Measurements from ENCODE around the gene RNF224. TPM values are rescaled to one million over a fixed set of nuclear protein-coding genes. Genes with fewer than 3 reads are reported as not detected.

The RNF224 gene
- polyA plus RNA-seq, 1 of the 3 experiments (the other 2 are of a cell fraction), result 0.03 TPM

DNA sequence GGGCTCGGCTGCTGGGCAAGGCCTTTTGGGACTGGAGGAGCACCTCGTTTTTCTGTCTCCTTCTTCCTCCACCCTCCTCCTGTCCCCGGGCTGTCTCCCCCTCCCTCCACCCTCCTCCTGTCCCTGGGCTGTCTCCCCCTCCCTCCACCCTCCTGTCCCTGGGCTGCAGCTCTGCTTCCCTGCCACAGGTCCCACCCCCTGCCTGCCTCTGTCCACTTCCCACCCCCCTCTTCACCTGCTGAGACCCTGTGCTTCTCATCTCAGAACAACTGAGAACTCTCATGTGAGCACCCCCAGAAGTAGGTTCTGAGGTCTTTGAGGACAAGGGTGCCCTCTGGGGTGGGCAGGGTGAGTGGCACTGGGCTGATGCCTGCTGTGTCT, 44.4 kb downstream of the RNF224 start:
- WGBS (ENCODE audit: low lambda C conversion rate), result 71% methylated on average over 3 of the region's 3 CpGs
- no peak for DNase-seq
- Histone ChIP-seq H3K4me1 (ENCODE audit: control insufficient read depth in 1 of 2, insufficient read depth in 2 of 2, low read depth in 1 of 2, low read length in 1 of 2) (no peaks in the 10 kb centered on the region; a peak in 2 of 4 replicates), H3K27me3 (ENCODE audit: insufficient read depth) (no peaks in the 10 kb centered on the region), H3K36me3 (replicated peaks in 1 of 2; ENCODE audit: control insufficient read depth in 1 of 2, insufficient read depth in 2 of 2, low read length in 1 of 2) (peaks cover 19 to 41% of the 10 kb centered on the region in 2 experiments), H3F3A (replicated peaks; ENCODE audit: insufficient read depth) (peaks cover 8% of the 10 kb centered on the region), H4K20me1 (ENCODE audit: insufficient read depth) (0 out of 2 replicates have a peak, but pooled peaks cover 3% of the 10 kb centered on the region), H3K9me3 (no peaks in the 10 kb centered on the region), H3K9ac (no peak overlapping the region), H3K27ac (ENCODE audit: low read depth in 2 of 2, low read length in 1 of 2) (no peak overlapping the region), H3K4me2 (no peak overlapping the region), H3K4me3 (ENCODE audit: low read depth in 2 of 2, low read length in 1 of 2) (no peak overlapping the region), H2AFZ (ENCODE audit: low read depth) (no peak overlapping the region), H3K9me2 (no peaks in the 10 kb centered on the region), H3K79me2 (ENCODE audit: insufficient read depth) (no peaks in the 10 kb centered on the region)
- POLR2A ChIA-PET, result no interaction called here
- TF ChIP-seq FOSL2 (IDR thresholded peaks at IDR 0.05; ENCODE audit: borderline replicate concordance, low read depth) (no peak), FOXJ3 (CRISPR knock-in tag; IDR thresholded peaks at IDR 0.05) (no peak), SIN3A (IDR thresholded peaks at IDR 0.05; ENCODE audit: borderline replicate concordance, low read depth, low read length) (no peak), RXRA (IDR thresholded peaks at IDR 0.05; ENCODE audit: borderline replicate concordance, low read depth) (no peak), SMC3 (IDR thresholded peaks at IDR 0.05; ENCODE audit: low read depth, low read length) (no peak), GATA2 (CRISPR knock-in tag; IDR thresholded peaks at IDR 0.05) (no peak), RAD21 (IDR thresholded peaks at IDR 0.05; ENCODE audit: low read length) (no peak), CHD2 (IDR thresholded peaks at IDR 0.05; ENCODE audit: low read length, partially characterized antibody) (no peak)
- TF ChIP-seq, protein P1, sequence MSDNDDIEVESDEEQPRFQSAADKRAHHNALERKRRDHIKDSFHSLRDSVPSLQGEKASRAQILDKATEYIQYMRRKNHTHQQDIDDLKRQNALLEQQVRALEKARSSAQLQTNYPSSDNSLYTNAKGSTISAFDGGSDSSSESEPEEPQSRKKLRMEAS (IDR thresholded peaks at IDR 0.05; ENCODE audit: low read depth), result no peak
- TF ChIP-seq, protein P2, sequence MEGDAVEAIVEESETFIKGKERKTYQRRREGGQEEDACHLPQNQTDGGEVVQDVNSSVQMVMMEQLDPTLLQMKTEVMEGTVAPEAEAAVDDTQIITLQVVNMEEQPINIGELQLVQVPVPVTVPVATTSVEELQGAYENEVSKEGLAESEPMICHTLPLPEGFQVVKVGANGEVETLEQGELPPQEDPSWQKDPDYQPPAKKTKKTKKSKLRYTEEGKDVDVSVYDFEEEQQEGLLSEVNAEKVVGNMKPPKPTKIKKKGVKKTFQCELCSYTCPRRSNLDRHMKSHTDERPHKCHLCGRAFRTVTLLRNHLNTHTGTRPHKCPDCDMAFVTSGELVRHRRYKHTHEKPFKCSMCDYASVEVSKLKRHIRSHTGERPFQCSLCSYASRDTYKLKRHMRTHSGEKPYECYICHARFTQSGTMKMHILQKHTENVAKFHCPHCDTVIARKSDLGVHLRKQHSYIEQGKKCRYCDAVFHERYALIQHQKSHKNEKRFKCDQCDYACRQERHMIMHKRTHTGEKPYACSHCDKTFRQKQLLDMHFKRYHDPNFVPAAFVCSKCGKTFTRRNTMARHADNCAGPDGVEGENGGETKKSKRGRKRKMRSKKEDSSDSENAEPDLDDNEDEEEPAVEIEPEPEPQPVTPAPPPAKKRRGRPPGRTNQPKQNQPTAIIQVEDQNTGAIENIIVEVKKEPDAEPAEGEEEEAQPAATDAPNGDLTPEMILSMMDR (IDR thresholded peaks at IDR 0.05), result no peak
- TF ChIP-seq, protein P3, sequence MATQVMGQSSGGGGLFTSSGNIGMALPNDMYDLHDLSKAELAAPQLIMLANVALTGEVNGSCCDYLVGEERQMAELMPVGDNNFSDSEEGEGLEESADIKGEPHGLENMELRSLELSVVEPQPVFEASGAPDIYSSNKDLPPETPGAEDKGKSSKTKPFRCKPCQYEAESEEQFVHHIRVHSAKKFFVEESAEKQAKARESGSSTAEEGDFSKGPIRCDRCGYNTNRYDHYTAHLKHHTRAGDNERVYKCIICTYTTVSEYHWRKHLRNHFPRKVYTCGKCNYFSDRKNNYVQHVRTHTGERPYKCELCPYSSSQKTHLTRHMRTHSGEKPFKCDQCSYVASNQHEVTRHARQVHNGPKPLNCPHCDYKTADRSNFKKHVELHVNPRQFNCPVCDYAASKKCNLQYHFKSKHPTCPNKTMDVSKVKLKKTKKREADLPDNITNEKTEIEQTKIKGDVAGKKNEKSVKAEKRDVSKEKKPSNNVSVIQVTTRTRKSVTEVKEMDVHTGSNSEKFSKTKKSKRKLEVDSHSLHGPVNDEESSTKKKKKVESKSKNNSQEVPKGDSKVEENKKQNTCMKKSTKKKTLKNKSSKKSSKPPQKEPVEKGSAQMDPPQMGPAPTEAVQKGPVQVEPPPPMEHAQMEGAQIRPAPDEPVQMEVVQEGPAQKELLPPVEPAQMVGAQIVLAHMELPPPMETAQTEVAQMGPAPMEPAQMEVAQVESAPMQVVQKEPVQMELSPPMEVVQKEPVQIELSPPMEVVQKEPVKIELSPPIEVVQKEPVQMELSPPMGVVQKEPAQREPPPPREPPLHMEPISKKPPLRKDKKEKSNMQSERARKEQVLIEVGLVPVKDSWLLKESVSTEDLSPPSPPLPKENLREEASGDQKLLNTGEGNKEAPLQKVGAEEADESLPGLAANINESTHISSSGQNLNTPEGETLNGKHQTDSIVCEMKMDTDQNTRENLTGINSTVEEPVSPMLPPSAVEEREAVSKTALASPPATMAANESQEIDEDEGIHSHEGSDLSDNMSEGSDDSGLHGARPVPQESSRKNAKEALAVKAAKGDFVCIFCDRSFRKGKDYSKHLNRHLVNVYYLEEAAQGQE (IDR thresholded peaks at IDR 0.05; ENCODE audit: low read depth, low read length), result no peak
- CTCF ChIA-PET, result interaction anchor here (1.5 to 2.8 kb wide), 3 partner anchors 14 to 151 kb away, joined by 3 to 16 read pairs (median 6); partner anchors contain the start of genes EXD3 and NOXA1

Measured in SK-N-SH (cell line).